DND-41 (cell line): ENCODE measurements around the gene ARHGAP9.
"Not testable (repeated sequence)": the region's sequence is repeated elsewhere in the genome, so short reads cannot be mapped to it uniquely, and the experiment has no call there.

Experiments used
- ATAC-seq: fragments of 200-7000 bp; cut with Tn5 transposase; 3 replicates; pipeline ENCODE4 v1.9.1; 2021; ENCODE audit warnings: low read depth; ENCODE audit not compliant: insufficient read depth
- DNase-seq: peaks from one replicate; pipeline ENCODE4 v3.0.0-alpha.2; 2020
- H2AFZ ChIP-seq: 2 replicates; pipeline ENCODE4 v1.6.0; 2012; ENCODE audit warnings: low read depth, low read length
- H3K27ac ChIP-seq: 2 replicates; pipeline ENCODE4 v1.5.1; 2012; ENCODE audit warnings: low read length, inconsistent platforms
- H3K27me3 ChIP-seq: fragments of 200-600 bp; sonication (generic); 2 replicates; pipeline ENCODE4 v1.6.0; 2012; ENCODE audit warnings: low read length, mild to moderate bottlenecking, inconsistent platforms; ENCODE audit not compliant: insufficient read depth, poor library complexity
- H3K36me3 ChIP-seq: 2 replicates; pipeline ENCODE4 v1.5.1; 2012; ENCODE audit warnings: low read length, inconsistent platforms; ENCODE audit not compliant: insufficient read depth
- H3K4me1 ChIP-seq: 2 replicates; pipeline ENCODE4 v1.5.1; 2012; ENCODE audit warnings: mild to moderate bottlenecking, low read length; ENCODE audit not compliant: insufficient read depth
- H3K4me2 ChIP-seq: 2 replicates; pipeline ENCODE4 v1.6.0; 2012; ENCODE audit warnings: mild to moderate bottlenecking, moderate library complexity, low read length, inconsistent platforms; ENCODE audit not compliant: insufficient read depth
- H3K4me3 ChIP-seq, 2 experiments: fragments of 200-600 bp in 1 of 2; shearing (Covaris generic) in 1 of 2; 2 replicates each; pipeline ENCODE4 v1.5.1; 2012 to 2016; ENCODE audit warnings: inconsistent platforms in 2 of 2, low read length in 2 of 2, mild to moderate bottlenecking in 2 of 2, low read depth in 1 of 2, moderate library complexity in 1 of 2
- H3K79me2 ChIP-seq: 2 replicates; pipeline ENCODE4 v1.6.0; 2012; ENCODE audit warnings: low read length, inconsistent platforms; ENCODE audit not compliant: insufficient read depth
- H3K9ac ChIP-seq: 2 replicates; pipeline ENCODE4 v1.6.0; 2012; ENCODE audit warnings: low read depth, mild to moderate bottlenecking, inconsistent platforms, low read length, moderate library complexity
- H3K9me3 ChIP-seq: 2 replicates; pipeline ENCODE4 v1.5.1; 2012; ENCODE audit warnings: low read length, moderate library complexity, mild to moderate bottlenecking, inconsistent platforms; ENCODE audit not compliant: insufficient read depth, severe bottlenecking
- H4K20me1 ChIP-seq: 2 replicates; pipeline ENCODE4 v1.6.0; 2012; ENCODE audit warnings: low read length; ENCODE audit not compliant: insufficient read depth
- EZH2 ChIP-seq: IDR thresholded peaks from 3 replicates; pipeline ENCODE4 v1.6.1; 2012; ENCODE audit warnings: borderline replicate concordance, low read depth, mild to moderate bottlenecking, moderate library complexity, low read length, inconsistent platforms; ENCODE audit not compliant: severe bottlenecking
- TF ChIP-seq, protein P1 (sequence below): IDR thresholded peaks from 2 replicates; pipeline ENCODE4 v1.5.1; 2012; ENCODE audit warnings: borderline replicate concordance, low read length, moderate library complexity, mild to moderate bottlenecking; ENCODE audit not compliant: poor library complexity, severe bottlenecking; ENCODE audit errors: extremely low read depth

Gene ARHGAP9

DNA sequence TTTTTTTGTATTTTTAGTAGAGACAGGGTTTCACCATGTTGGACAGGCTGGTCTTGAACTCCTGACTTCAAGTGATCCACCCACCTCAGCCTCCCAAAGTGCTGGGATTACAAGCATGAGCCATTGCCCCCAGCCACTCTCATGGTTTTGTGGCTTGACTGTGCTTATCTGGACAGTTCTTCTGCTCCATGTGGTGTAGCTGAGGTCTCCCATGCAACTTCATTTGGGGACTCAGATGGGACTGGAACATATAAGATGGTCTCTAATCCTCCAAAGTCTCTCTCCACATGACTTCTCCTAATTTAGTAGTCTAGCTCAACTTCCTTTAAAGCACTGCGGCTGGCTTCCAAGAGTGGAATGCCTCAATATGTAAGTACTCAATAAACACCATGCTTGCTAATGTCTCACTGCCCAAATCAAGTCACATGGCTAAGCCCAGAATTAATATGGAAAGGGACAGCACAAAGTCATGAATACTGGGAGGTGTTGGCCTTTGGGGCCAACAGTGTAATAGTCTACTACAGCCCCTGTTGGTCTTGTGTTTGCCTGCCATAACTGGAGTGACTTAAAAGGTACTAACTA is 37.7 kb downstream of the ARHGAP9 start:
- Histone ChIP-seq H4K20me1 (no peaks in the 10 kb centered on the region), H3K27me3 (no peaks in the 10 kb centered on the region), H2AFZ (no peak overlapping the region), H3K4me2 (no peak overlapping the region), H3K27ac (no peak overlapping the region), H3K9ac (no peak overlapping the region), H3K4me3 (no peak overlapping the region), H3K9me3 (no peaks in the 10 kb centered on the region), H3K4me1 (no peaks in the 10 kb centered on the region), H3K79me2 (no peaks in the 10 kb centered on the region), H3K36me3 (no peaks in the 10 kb centered on the region)
- DNase-seq (no peak), ATAC-seq (no peak)
- no peak for TF ChIP-seq EZH2
- TF ChIP-seq, protein P1, sequence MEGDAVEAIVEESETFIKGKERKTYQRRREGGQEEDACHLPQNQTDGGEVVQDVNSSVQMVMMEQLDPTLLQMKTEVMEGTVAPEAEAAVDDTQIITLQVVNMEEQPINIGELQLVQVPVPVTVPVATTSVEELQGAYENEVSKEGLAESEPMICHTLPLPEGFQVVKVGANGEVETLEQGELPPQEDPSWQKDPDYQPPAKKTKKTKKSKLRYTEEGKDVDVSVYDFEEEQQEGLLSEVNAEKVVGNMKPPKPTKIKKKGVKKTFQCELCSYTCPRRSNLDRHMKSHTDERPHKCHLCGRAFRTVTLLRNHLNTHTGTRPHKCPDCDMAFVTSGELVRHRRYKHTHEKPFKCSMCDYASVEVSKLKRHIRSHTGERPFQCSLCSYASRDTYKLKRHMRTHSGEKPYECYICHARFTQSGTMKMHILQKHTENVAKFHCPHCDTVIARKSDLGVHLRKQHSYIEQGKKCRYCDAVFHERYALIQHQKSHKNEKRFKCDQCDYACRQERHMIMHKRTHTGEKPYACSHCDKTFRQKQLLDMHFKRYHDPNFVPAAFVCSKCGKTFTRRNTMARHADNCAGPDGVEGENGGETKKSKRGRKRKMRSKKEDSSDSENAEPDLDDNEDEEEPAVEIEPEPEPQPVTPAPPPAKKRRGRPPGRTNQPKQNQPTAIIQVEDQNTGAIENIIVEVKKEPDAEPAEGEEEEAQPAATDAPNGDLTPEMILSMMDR = no peak

DNA sequence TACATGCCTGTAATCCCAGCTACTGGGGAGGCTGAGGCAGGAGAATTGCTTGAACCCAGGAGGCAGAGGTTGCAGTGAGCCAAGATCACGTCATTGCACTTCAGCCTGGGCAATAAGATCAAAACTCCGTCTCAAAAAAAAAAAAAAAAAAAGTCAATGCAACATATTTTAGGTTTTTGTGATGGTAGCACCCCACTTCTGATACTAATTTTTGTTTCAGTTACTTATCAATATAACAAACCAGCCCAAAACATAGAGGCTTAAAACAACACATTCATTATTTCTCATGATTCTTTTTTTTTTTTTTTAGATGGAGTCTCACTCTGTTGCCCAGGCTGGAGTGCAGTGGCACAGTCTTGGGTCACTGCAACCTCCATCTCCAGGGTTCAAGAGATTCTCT is 38.3 kb downstream of the ARHGAP9 start:
- H3K79me2 ChIP-seq, H3K27ac ChIP-seq, H4K20me1 ChIP-seq, H3K9ac ChIP-seq, H3K4me3 ChIP-seq, H2AFZ ChIP-seq, ATAC-seq, H3K36me3 ChIP-seq, H3K9me3 ChIP-seq, H3K27me3 ChIP-seq, DNase-seq, H3K4me1 ChIP-seq, H3K4me2 ChIP-seq: not testable (repeated sequence)

DNA sequence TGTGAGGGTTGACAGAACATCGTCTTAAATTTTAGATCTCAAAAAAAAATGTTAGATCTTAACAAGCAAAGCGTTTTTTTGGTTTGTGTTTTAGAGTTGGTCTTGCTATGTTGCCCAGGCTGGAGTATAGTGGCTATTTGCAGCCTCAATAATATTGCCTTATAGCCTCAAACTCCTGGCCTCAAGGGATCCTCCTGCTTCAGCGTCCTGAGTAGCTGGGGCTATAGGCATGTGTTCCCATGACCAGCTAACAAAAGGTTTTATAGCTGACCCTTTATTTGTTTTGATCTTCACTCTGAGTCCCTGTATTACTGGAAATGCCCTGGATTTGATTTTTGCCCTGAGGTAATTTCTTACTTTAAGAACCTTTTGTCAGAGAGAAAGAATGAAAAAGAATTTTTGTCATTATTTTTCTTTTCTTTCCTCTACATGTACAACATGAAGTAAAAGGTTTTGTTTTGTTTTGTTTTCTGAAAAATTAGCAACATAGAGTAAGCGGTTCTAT is 39.9 kb downstream of the ARHGAP9 start:
- no peaks in the 10 kb centered on the region for H3K4me1 ChIP-seq
- no peaks in the 10 kb centered on the region for H3K27me3 ChIP-seq
- no peak overlapping the region for H3K27ac ChIP-seq
- H4K20me1 ChIP-seq = no peaks in the 10 kb centered on the region
- no peaks in the 10 kb centered on the region for H3K9me3 ChIP-seq
- H3K4me3 ChIP-seq = no peak overlapping the region
- no peaks in the 10 kb centered on the region for H3K36me3 ChIP-seq
- DNase-seq = no peak
- no peaks in the 10 kb centered on the region for H3K79me2 ChIP-seq
- ATAC-seq = no peak
- no peak overlapping the region for H2AFZ ChIP-seq
- no peak overlapping the region for H3K4me2 ChIP-seq
- no peak overlapping the region for H3K9ac ChIP-seq
- TF ChIP-seq EZH2 = no peak
- TF ChIP-seq, protein P1 = no peak

DNA sequence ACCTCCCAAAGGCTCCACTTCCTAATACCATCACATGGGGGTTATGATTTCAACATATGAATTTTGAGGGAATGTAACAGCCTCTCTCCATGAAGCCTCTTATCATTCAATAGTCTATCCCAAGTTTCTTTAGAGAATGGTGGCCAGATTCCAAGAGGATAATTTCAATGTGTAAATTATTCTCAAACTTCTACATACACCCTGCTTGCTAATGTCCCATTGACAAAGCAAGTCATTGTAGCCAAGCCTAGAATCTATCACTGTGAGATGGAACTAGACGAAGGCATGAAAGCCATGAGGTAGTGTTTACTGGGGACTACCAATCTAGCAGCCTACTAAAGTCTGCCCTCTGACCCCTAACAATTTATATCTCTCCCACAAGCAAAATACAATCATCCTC is 41.3 kb downstream of the ARHGAP9 start:
- Histone ChIP-seq H3K4me3 (no peak overlapping the region), H2AFZ (no peak overlapping the region), H3K27ac (no peak overlapping the region), H3K36me3 (no peaks in the 10 kb centered on the region), H3K4me2 (no peak overlapping the region), H3K79me2 (no peaks in the 10 kb centered on the region), H3K9me3 (no peaks in the 10 kb centered on the region), H4K20me1 (no peaks in the 10 kb centered on the region), H3K9ac (no peak overlapping the region), H3K27me3 (no peaks in the 10 kb centered on the region), H3K4me1 (no peaks in the 10 kb centered on the region)
- ATAC-seq (no peak), DNase-seq (no peak)
- TF ChIP-seq, protein P1 = no peak
- no peak for TF ChIP-seq EZH2
